HG03196 (cell line): ENCODE measurements around the gene LRMDA.

Experiments used
- ATAC-seq: cut with Tn5 transposase; IDR thresholded peaks from one replicate; pipeline ENCODE4 v1.9.1; 2021; ENCODE audit not compliant: unreplicated experiment

The LRMDA gene

DNA sequence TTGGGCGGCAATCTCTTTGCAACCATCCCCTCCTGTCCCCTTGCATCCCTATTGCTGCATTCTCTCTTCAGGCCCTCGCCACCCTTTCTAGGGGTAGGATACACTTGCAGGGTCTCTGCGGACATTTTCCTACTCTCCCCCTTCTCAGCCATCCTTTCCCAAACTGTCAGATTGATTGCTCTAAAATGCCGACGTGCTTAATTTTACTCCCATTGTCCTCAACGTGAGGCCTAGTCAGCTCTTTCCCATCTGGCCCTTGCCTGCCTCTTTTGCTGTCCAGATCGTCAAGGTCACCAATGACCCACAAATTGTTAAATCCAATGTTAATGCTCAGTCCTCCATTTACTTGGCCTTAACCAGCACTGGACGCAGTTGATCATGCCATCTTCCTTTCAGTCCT is 12.7 kb upstream of the LRMDA start:
- ATAC-seq = no peak

DNA sequence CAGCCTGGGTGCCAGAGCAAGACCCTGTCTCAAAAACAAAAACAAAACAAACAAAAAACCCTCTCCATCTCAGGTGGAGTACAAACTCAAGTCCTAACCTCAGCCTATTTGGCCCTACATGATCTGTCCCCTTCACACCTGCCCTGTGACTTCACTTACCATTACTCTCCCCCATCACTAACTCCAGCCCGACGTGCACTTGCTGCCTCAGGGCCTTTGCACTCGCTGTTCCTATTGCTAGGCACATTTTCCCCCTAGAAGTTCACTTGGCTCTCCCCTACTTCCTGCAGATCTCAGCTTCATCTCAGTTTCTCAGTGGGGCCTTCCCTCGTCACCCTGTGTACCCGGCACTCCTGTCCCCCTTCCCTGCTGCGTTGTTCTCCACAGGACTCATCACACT is 8.5 kb upstream of the LRMDA start:
- ATAC-seq = no peak

DNA sequence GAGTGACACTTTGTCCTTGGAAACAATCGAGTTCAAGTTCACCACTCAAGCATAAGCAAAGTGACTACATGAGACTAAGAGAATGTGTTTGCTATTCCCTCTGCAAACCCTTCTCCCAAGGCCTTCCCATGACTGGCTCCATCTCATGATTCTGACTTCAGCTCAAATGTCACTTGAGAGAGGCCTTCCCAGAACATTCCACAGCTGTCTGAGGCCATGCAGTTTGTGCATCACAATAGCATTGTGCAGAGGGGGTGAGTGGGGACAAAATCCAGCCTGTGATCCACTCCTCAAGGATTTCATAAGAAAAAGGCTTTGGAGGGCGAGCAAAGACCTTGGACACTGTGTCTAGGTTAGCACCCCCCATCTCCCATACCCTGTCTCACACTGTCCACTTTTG is 6.9 kb upstream of the LRMDA start:
- no peak for ATAC-seq

DNA sequence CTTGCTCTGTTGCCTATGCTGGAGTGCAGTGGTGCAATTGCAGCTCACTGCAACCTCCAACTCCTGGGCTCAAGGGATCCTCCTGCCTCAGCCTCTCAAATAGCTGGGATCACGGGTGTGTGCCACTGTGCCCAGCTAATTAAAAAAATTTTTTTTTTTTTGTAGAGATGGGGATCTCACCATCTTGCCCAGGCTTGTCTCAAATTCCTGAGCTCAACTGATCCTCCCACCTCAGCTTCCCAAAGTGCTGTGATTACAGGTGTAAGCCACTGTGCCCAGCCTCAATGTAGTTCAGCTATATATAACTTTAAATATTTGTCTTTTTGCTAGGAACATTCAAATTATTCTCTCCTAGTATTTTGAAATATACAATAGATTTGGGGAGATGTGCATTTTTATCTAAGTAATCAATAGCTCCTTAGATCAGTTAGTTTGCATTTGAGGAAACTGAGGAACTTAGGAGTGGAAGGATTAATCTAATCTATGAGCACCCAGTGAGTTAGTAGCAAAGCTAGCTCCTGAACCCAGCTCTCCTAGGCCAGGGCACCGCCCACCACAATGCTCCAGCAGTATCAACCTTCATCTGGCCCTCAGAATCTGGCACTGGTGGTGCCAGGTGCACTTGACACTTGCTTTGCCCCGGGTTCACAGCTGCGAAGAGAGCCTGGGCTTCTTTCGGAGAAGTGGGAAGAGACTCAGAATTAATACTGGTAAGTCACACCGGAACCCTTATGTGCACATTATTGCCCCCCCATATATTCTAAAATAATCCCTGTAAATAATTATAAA is 5.9 kb upstream of the LRMDA start:
- no peak for ATAC-seq

DNA sequence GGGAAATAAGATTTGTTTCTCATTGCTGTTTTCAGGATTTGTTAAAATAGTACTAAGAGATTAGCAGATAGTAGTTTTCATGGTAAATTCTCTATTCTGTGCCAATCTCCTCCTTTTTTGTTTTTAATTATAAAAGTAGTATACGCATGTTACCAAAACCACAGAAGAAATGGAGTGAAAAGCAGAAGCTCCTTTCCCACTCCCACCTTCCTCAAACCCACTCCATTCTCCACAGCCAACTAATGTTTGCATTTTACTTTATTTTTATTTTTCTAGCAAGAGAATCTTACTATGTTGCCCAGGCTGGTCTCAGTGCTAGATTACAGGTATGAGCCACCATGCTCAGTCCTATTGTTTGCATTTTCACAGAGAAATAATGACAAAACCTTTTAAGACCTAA is 4.5 kb upstream of the LRMDA start:
- no peak for ATAC-seq

DNA sequence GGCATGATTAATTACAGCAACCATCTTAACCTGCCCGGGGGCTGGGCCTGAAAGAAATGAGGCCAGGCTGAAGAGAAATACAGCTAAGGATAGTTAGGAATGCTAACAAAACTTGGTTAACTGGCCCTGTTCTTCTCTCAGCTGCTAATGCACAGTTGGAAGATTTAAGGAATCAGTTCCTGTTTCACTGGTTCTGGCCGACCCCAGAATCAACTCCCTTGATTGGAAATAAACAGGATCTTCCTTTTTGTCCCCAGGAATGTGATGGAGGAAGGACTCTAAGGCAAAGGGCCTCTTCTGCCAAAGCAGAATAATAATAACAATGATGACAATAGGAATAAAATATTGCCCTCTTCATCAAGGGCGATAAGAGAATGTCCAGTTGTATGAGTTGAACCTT is 3.5 kb upstream of the LRMDA start:
- no peak for ATAC-seq

DNA sequence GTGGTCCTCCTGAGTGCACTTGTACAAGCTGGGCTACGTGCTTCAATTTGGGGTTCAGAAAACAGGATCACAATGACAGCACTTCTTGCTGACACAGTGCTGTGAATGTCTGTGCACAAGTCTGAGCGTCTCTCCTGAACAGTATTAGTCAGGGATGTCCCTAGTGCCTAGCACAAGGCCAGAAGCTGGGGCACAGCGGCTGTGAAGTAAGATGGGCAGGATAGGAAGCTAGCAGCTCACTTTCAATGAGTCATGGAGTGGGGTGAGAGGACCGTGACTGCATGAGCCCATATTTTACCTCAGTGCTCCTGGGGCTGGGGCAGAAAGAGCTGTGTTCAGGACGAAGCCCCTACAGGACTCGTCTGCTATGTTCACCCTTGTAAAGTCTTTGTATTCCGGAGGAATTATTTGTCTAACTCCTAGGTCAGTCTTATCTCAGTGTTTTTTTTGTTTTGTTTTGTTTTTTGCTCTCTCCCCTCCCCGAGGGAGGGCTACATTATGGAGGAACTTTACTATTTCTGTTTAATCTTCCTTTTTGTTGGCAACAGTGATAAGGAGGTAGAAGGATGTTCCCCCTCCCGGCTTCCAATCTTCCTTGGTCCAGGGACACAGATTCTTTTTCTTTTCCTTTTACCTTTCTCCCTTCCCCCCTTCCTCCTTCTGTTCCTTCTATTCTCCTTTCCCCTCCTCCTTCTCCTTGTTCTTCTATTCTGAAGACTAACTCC is 2.8 kb upstream of the LRMDA start:
- ATAC-seq = no peak

DNA sequence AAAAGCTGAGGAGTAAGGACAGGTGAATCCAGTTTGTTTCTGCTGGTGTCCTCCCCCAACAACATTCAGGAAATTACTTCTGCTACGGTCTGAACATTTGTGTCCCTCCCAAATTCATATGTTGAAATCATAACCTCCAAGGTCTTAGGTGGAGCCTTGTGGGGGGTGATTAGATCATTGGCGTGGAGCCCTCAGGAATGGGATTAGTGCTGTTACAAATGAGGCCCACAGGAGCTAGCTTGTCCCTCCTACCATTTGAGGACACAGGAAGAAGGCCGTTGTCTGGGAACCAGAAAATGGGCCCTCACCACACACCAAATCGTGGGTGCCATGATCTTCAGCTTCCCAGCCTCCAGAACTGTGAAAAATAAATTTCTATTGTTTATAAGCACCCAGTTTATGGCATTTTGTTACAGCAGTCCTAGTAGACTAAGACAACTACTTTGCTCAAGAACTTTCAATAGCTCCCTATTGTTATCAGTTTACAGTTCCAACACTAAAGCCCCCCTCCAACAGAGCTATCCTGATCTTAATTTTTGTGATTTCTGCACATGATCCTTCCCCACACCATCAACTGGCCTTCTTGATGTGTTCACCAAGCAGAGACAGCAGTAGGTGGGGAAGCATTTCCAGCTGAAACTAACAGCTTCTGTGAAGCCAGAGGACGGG is 2.1 kb upstream of the LRMDA start:
- ATAC-seq = no peak

DNA sequence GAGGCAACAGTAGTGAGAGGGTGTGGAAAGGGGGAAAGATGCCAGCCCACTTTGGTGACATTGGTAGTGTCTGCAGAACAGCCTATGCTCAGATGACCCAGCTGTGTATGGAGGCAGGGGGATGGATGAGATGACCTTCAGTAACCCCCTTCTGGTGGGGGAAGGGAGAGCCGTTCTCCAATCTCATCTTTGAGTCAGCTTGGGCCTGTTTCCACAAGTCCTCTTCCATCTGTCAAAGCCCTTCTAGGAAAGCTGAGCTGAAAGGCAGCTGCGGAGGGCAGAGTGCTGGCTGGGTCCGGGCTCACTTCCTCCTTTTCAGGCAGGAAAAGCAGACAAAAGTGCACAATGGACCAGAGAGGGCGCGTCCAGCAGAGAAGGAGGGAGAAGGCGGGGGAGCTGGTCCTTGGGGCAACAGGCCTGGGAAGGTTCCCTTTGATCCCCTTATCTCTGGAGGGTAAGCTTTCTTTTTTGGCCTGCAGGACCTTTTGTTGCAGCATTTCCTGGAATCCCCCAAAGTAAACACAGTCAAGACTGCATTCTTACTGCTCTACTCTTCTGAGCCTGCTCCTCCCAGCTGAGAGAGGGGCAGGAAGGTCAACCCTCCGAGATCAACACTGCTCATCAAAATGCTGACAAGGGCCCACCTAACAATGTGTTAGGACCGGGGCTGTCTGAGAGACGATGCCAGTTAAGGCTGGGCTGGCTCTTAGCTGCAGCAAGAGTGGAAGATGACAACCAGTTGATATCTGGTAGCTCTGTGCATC is 1.2 kb upstream of the LRMDA start:
- ATAC-seq = no peak

DNA sequence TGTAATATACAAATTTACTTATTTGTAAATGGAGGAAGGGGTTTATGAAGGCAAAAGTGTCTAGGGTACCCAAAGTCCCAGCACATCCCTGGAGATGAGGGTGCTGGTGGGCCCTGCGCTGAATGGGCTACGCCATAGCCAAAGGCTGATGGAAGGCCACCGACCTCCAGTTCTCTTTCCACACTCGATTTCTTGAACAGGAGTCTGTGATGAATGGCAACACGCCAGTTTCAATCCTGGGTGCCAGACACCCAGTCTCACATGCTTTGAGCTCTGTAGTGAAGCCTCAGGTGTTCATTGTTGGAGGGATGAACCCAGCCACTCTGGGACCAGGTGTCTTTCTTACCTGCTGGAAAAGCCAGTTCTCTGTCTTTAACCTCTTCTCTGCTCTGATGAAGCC is 752 bp downstream of the LRMDA start:
- no peak for ATAC-seq

DNA sequence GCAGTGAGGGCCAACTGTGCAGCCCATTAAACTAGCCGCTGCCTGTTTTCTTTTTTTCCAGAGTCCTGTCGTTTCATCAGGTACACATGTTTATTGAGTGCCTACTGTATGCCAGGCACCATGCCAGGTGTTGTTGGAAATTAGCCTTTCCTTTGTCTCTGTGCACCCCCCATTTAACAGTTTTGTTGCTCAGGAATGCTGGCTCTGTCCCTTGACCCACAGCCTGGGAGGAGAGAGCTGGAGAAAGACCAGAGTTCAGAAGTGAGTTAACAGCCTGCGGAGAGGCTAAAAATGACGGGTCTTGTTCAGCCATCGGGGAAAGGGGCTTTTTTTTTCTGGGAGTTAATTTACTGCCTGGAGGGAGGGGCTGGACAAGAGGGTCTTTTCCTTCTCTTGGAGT is 1.3 kb downstream of the LRMDA start:
- no peak for ATAC-seq

DNA sequence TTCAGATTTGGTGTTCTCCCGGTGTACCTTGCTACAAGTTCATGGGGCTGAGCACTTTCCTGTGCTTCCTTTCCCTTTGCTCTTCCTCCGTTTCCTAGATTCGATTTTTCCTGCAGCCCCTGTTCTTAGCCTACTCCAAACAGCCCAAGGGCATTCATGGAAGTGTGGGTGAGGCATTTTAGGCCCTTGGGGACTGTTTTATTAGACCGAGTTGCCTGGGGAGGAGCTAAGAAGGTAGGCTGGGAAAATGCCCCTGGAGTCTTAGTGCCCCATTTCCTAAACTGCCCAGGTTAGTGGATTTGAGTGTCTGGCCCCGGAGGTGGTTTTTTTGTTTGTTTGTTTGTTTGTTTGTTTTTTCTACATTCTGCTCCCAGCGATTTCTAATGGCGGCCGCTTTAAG is 1.8 kb downstream of the LRMDA start:
- ATAC-seq = no peak

DNA sequence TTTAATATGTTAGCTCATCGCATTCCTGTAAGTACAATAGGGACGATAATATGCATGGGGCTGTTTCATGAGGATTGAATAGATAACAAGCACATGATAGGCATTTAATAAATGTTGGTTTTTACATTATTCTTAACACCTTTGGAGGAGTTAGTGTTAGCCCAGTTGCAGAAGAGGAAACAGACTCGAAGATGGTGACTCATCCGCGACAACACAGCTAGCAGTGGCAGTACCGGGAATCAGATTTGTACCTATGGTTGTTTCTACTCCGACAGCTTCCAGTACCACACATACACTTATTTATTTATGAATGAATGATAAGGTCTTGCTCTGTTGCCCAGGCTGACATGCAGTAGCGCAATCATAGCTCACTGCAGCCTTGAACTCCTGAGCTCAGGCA is 2.9 kb downstream of the LRMDA start:
- ATAC-seq = no peak

DNA sequence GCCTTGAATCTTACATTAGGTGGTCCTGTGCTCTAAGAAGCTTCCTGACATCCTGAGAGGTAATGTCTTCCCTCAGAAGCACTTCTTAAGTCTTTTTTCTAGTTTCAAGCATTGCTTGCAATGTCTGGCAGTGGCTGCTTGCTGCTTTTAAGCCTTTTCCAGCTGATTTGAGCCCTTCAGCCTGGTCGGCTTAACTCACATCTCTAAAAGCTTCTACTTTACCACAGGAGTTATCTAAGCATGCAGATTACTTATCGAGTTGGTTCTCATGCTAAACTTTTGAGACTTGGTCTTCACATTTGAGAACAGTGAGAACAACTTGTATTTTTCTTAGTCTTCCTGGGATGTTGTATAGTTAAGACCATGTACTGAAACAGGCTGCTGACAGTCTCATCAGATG is 3.9 kb downstream of the LRMDA start:
- no peak for ATAC-seq

DNA sequence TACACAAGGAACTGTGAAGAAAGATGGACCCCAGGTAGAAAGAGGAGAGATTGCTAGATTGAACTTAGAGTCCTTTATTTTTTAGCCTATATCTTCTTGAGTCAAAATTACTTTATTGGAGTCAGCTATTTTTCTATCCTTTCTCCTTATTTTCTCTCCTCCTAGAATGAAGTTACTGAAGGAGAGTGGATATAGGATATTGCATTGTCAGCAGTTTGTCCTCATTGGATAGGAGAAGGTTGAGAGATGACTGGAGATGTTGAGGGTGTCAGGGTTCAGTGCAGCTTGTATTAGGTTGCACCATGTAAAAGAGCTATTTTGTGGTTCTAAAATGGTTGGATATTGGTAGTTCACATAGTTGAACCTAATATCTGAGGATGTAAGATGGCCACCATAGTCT is 5.5 kb downstream of the LRMDA start:
- no peak for ATAC-seq

DNA sequence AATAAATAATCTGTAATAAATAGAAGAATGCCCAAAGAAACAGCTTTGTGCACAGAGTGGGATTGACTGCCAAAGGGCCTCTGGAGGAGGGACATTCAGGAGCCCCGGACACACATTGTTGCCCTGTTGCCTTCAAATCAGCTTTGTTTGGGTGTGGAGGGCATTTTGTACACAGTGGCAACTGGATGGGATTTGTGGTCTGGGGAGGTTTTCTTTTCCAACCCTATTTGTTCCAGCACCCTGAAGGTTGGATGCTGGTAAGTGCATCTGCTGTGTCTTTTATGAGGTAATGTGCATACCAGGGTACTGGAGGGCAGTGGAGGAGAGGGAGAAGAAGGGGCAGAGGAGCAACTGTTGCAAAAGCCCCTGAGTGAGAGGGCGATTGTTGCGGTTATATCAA is 6.3 kb downstream of the LRMDA start:
- ATAC-seq = no peak

DNA sequence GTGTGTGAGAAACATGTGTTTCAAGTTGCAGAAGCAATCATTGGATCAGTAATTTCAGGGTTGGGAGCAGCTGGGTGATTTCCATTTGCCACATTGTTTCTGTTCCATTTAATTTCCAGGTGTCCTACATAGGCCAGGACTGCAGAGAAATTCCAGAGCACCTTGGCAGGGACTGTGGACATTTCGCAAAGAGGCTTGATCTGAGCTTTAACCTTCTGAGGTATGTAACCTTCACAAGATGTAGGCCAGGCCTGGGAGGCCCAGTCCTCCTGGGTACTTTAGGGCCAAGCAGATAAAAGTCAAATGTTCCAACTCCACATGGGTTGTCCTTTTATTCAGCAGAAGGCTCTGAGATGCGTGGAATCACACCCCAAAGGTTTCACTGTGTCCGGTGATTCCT is 6.9 kb downstream of the LRMDA start:
- no peak for ATAC-seq

DNA sequence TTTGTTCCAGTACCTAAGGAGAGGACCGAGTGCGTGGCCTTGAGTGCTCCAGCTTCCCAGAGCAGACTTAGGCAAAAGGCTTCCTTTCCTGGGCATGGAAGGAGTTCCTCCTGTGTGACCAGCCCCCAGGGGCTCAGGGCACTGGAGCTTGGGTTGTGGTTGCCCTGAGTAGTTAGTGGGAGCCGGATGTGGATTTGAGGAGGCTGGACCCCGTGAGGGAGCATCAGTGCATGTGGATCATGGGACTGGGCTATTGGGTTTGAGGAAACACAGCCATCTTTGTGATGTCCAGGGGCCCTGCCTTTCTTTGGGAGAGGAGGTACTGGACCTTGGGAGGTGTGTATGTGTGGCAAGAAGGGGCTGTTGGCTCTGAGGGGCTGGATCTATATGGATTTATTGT is 8.4 kb downstream of the LRMDA start:
- no peak for ATAC-seq

DNA sequence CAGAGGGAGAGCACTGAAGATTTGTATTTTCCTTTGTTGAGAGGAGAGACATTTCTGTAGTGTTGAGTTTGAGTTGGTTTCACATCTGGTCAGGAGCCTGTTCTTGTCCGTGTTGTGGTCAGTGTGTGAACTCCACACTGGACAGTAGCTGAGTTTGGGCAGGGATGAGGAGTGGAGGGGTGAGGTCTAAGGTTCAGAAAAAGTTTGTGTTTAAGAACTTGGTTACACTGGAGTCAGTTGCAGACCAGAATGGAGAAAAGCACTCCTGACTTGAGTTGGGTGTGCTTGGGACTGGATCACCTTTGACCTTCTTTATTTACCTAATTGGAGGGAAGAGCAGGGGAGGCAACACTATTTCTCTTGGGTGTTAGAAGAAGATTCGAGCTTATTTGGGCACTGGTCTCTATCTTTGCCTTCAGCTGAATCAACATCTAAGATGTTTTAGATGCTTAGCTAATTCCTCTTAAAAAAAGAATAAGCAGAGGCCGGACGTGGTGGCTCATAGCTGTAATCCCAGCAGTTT is 8.9 kb downstream of the LRMDA start:
- no peak for ATAC-seq

DNA sequence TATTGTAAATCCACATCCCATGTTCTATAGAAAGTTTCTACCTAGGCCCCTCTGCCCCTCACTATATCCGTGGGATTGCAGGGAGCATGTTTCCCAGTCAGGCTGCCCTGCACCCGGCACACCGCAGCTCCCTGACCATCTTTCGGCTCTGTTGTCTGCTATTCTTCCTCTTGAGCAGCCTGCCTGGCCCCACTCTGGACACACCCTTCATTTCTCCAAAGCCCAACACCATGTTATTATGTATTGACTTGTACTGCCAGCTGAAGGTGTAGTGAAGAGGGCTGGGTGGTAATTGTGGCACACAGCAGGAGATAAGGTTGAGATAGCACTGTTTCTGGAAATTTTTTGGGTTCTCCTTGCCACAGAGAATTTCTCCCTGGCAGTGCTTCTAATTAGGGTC is 9.8 kb downstream of the LRMDA start:
- ATAC-seq = no peak

DNA sequence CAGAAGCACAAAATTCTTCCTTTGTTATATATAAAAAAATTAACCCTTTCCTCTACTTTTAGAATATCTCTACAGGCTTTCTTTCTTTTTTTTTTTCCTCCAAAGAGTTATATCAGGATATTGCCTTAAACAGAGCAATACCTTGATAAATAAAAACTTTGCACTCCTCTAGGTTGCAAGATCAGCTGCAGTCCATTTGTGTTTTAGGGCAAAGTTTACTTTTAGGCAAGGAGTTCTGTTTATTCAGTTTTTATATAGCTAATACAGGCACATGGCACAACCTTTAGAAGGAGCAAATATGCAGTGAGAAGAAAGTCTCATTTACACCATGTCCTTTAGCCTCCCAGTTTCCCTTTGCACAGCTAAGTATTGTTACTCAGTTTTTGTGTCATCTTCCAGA is 10.3 kb downstream of the LRMDA start:
- no peak for ATAC-seq
